ENCODE data around the gene ITGA6.

DNA sequence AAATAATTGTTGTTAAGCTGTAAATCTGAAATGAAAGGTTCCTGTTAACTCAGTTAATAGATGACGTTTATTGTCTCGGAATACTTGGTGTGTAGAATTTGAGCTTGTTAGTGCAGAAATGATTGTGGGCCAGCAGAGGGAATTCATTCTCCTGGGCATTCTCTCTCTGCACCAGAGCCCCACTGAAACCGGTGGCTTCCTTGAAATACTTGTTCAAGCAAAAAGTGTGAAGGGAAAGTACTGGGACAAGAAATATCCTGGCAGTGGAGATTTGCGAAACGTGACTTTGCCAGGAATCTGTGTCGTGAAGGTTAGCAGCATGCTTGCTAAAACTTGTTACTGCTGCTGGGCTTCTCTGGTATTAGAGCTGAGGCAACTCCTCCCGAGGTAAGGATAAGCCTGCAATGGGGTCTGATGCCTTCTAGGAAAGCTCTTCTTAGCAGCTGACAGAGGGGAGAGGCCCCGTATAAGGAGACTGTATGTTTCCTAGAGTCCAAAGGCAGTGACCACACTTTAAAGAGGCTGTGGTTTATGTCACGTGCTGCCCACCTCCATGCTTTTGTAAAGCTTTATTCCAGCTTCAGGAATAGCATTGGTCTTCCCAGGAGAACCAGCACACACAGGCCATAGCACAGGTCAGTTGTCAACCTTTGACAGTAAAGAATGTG is 2.0 kb downstream of the ITGA6 start:
- TF ChIP-seq, protein P1, sequence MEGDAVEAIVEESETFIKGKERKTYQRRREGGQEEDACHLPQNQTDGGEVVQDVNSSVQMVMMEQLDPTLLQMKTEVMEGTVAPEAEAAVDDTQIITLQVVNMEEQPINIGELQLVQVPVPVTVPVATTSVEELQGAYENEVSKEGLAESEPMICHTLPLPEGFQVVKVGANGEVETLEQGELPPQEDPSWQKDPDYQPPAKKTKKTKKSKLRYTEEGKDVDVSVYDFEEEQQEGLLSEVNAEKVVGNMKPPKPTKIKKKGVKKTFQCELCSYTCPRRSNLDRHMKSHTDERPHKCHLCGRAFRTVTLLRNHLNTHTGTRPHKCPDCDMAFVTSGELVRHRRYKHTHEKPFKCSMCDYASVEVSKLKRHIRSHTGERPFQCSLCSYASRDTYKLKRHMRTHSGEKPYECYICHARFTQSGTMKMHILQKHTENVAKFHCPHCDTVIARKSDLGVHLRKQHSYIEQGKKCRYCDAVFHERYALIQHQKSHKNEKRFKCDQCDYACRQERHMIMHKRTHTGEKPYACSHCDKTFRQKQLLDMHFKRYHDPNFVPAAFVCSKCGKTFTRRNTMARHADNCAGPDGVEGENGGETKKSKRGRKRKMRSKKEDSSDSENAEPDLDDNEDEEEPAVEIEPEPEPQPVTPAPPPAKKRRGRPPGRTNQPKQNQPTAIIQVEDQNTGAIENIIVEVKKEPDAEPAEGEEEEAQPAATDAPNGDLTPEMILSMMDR (IDR thresholded peaks at IDR 0.05) = peak; percentile 14; the same call in 1 of the 2 replicates
- TF ChIP-seq TCF7L2 (IDR thresholded peaks at IDR 0.05; ENCODE audit: low read depth, low read length) (no peak), SIN3A (IDR thresholded peaks at IDR 0.05; ENCODE audit: borderline replicate concordance, insufficient read depth, low read depth, low read length) (no peak), POLR2AphosphoS5 (IDR thresholded peaks at IDR 0.05; ENCODE audit: low read depth, low read length) (no peak), REST (IDR thresholded peaks at IDR 0.05; ENCODE audit: insufficient read depth in 1 of 2, low read depth in 2 of 2, low read length in 1 of 2) (no peak)
